Measurements from ENCODE around the gene SLC6A8. TPM values are rescaled to one million over a fixed set of nuclear protein-coding genes. Genes with fewer than 3 reads are reported as not detected.

The SLC6A8 gene
- total and polyA plus RNA-seq, 2 donors (not counting 3 experiments of a cell fraction or from before 2014, with no cell fraction given) = 22.7 to 23.6 TPM

- Histone ChIP-seq H3K27ac (ENCODE audit: insufficient read depth, low read depth, low read length) (no peak overlapping the region), H3K9me3 (replicated peaks; ENCODE audit: control insufficient read depth, insufficient read depth, low read length) (no peaks in the 10 kb centered on the region), H2AFZ (ENCODE audit: low read depth, low read length) (no peak overlapping the region), H3K79me2 (ENCODE audit: control insufficient read depth, insufficient read depth, low read length) (no peaks in the 10 kb centered on the region), H3K4me3 (replicated peaks in 1 of 3; ENCODE audit: insufficient read depth in 1 of 3, low read depth in 1 of 3, low read length in 3 of 3) (no peak overlapping the region), H3K4me2 (ENCODE audit: insufficient read depth, low read length) (no peak overlapping the region), H3K27me3 (ENCODE audit: control insufficient read depth in 2 of 2, insufficient read depth in 2 of 2, low read length in 2 of 2) (peaks cover 1 to 14% of the 10 kb centered on the region in 2 experiments), H3K9me1 (replicated peaks; ENCODE audit: control insufficient read depth, extremely low read depth, insufficient read depth, low read length) (no peaks in the 10 kb centered on the region), H3K9ac (replicated peaks; ENCODE audit: extremely low read depth, insufficient read depth, low read length) (no peak overlapping the region), H4K20me1 (replicated peaks; ENCODE audit: control insufficient read depth, extremely low read depth, insufficient read depth, low read length) (no peaks in the 10 kb centered on the region), H3K36me3 (ENCODE audit: control insufficient read depth in 2 of 2, extremely low read depth in 1 of 2, insufficient read depth in 2 of 2, low read length in 2 of 2) (no peaks in the 10 kb centered on the region), H3K4me1 (ENCODE audit: control insufficient read depth, extremely low read depth, insufficient read depth, low read length) (no peaks in the 10 kb centered on the region)
- intact Hi-C loops (cut with micrococcal nuclease) = no loop called here
- TF ChIP-seq EZH2 (IDR thresholded peaks at IDR 0.05; ENCODE audit: borderline replicate concordance, low read depth, low read length, severe bottlenecking) = peak; percentile 39
- TF ChIP-seq FOS (IDR thresholded peaks at IDR 0.05; ENCODE audit: borderline replicate concordance, insufficient read depth, low read length) = no peak
- TF ChIP-seq CTCF (IDR thresholded peaks at IDR 0.05; ENCODE audit: extremely low read depth in 1 of 2, insufficient read depth in 1 of 2, low read depth in 1 of 2, low read length in 2 of 2) = peak; percentile 46 to 50
- no peak for FAIRE-seq
- CTCF ChIA-PET = interaction anchor here (0.6 to 3.3 kb wide), 15 partner anchors 8 to 721 kb away, joined by 3 to 15 read pairs (median 4); partner anchors contain the start of gene CCNQ
- DNase-seq (ENCODE audit: low read depth, low spot score) = peak; percentile 39
- dilution Hi-C loops (cut with MboI; ENCODE audit: extremely low pct_ligation_motif_present, low sequenced_read_pairs) = no loop called here
- no TSS peak for BruUV-seq (replicated peaks)
- POLR2A ChIA-PET = no interaction called here
These were observed 25.5 kb upstream of the SLC6A8 start for GRCh38 chrX:153662266-153662665.

- CTCF ChIA-PET = interaction anchor here (1.0 to 6.8 kb wide), 6 partner anchors 10 to 127 kb away, joined by 4 to 89 read pairs (median 10); no protein-coding TSS in a partner anchor
These were observed 21.9 kb upstream of the SLC6A8 start for GRCh38 chrX:153665726-153666306.

More at GRCh38 chrX:153665726-153666306, 21.9 kb upstream of the SLC6A8 start:
- POLR2A ChIA-PET = no interaction called here
- H3K4me1 ChIP-seq (ENCODE audit: control insufficient read depth, extremely low read depth, insufficient read depth, low read length) = no peaks in the 10 kb centered on the region
- H4K20me1 ChIP-seq (replicated peaks; ENCODE audit: control insufficient read depth, extremely low read depth, insufficient read depth, low read length) = no peaks in the 10 kb centered on the region
- H3K27me3 ChIP-seq (ENCODE audit: control insufficient read depth in 2 of 2, insufficient read depth in 2 of 2, low read length in 2 of 2) = peaks cover 1 to 11% of the 10 kb centered on the region in 2 experiments
- no peaks in the 10 kb centered on the region for H3K79me2 ChIP-seq (ENCODE audit: control insufficient read depth, insufficient read depth, low read length)
- intact Hi-C loops (cut with micrococcal nuclease) = no loop called here
- no peak for TF ChIP-seq GATA2 (IDR thresholded peaks at IDR 0.05; ENCODE audit: insufficient read depth, insufficient read length, low read depth, low read length)
- no peak for TF ChIP-seq POLR2A (IDR thresholded peaks at IDR 0.05; ENCODE audit: low read depth, low read length)
- TF ChIP-seq MAX (IDR thresholded peaks at IDR 0.05; ENCODE audit: insufficient read depth, insufficient read length) = no peak
- TF ChIP-seq MYC (IDR thresholded peaks at IDR 0.05; ENCODE audit: low read depth, low read length) = no peak
- no peak for TF ChIP-seq JUN (IDR thresholded peaks at IDR 0.05; ENCODE audit: borderline replicate concordance, insufficient read depth, insufficient read length, low read depth)
- no peak for TF ChIP-seq POLR2AphosphoS5 (IDR thresholded peaks at IDR 0.05; ENCODE audit: insufficient read depth, low read depth, low read length)
- no peak for TF ChIP-seq CTCF (IDR thresholded peaks at IDR 0.05; ENCODE audit: extremely low read depth in 1 of 2, insufficient read depth in 1 of 2, low read depth in 1 of 2, low read length in 2 of 2)
- TF ChIP-seq EZH2 (IDR thresholded peaks at IDR 0.05; ENCODE audit: borderline replicate concordance, low read depth, low read length, severe bottlenecking) = no peak
- TF ChIP-seq FOS (IDR thresholded peaks at IDR 0.05; ENCODE audit: borderline replicate concordance, insufficient read depth, low read length) = no peak
- H3K9me1 ChIP-seq (replicated peaks; ENCODE audit: control insufficient read depth, extremely low read depth, insufficient read depth, low read length) = no peaks in the 10 kb centered on the region
- no peak overlapping the region for H3K27ac ChIP-seq (ENCODE audit: insufficient read depth, low read depth, low read length)
- H3K9ac ChIP-seq (replicated peaks; ENCODE audit: extremely low read depth, insufficient read depth, low read length) = no peak overlapping the region
- dilution Hi-C loops (cut with MboI; ENCODE audit: extremely low pct_ligation_motif_present, low sequenced_read_pairs) = no loop called here
- H3K4me3 ChIP-seq (replicated peaks in 1 of 3; ENCODE audit: insufficient read depth in 1 of 3, low read depth in 1 of 3, low read length in 3 of 3) = no peak overlapping the region
- no TSS peak for BruUV-seq (replicated peaks)
- DNase-seq (ENCODE audit: low read depth, low spot score) (no peak), FAIRE-seq (no peak)
- H2AFZ ChIP-seq (ENCODE audit: low read depth, low read length) = no peak overlapping the region
- no peaks in the 10 kb centered on the region for H3K36me3 ChIP-seq (ENCODE audit: control insufficient read depth in 2 of 2, extremely low read depth in 1 of 2, insufficient read depth in 2 of 2, low read length in 2 of 2)
- no peaks in the 10 kb centered on the region for H3K9me3 ChIP-seq (replicated peaks; ENCODE audit: control insufficient read depth, insufficient read depth, low read length)
- H3K4me2 ChIP-seq (ENCODE audit: insufficient read depth, low read length) = no peak overlapping the region
